Measurements from ENCODE around the gene PGGHG. TPM values are rescaled to one million over a fixed set of nuclear protein-coding genes. Genes with fewer than 3 reads are reported as not detected.
"Not testable (repeated sequence)": the region's sequence is repeated elsewhere in the genome, so short reads cannot be mapped to it uniquely, and the experiment has no call there.

PGGHG gene
- total and polyA plus RNA-seq, 4 donors, result 21.6 to 145 (median 87.9) TPM

- H3K9ac ChIP-seq (ENCODE audit: insufficient read depth in 1 of 2, low read length in 2 of 2), result no peak overlapping the region
- no peak overlapping the region for H3K4me3 ChIP-seq
- H3K9me3 ChIP-seq (ENCODE audit: control insufficient read depth in 4 of 4, insufficient read depth in 3 of 4, low read length in 3 of 4), result peaks cover 0 to 3% (median 0%) of the 10 kb centered on the region in 4 donors
- H3K36me3 ChIP-seq (ENCODE audit: control insufficient read depth in 4 of 4, insufficient read depth in 4 of 4, low read length in 4 of 4), result no peaks in the 10 kb centered on the region
- TF ChIP-seq CTCF (IDR thresholded peaks at IDR 0.05; ENCODE audit: control extremely low read depth, extremely low read depth), result no peak
- DNase-seq, result no peak
- H3K27me3 ChIP-seq (ENCODE audit: control insufficient read depth in 3 of 3, insufficient read depth in 3 of 3, low read length in 2 of 3), result no peaks in the 10 kb centered on the region
- H3K4me1 ChIP-seq (ENCODE audit: control insufficient read depth in 5 of 5, insufficient read depth in 5 of 5, low read length in 5 of 5), result peaks cover 0 to 30% (median 11%) of the 10 kb centered on the region in 5 donors
- no peak overlapping the region for H3K27ac ChIP-seq (ENCODE audit: low read depth in 1 of 2, low read length in 1 of 2)
- 85 to 90% methylated on average over 23 of the region's 23 CpGs for WGBS, 2 donors
- ATAC-seq (ENCODE audit: insufficient read depth, low FRiP score), result no peak
Measured at GRCh38 chr11:332651-333480, 43.9 kb downstream of the PGGHG start.

GRCh38 chr11:333616-334263 lies 44.8 kb downstream of the PGGHG start:
- not testable (repeated sequence) for H3K9me3 ChIP-seq (ENCODE audit: control insufficient read depth in 4 of 4, insufficient read depth in 3 of 4, low read length in 3 of 4); H3K27me3 ChIP-seq (ENCODE audit: control insufficient read depth in 3 of 3, insufficient read depth in 3 of 3, low read length in 2 of 3); H3K4me3 ChIP-seq; H3K36me3 ChIP-seq (ENCODE audit: control insufficient read depth in 4 of 4, insufficient read depth in 4 of 4, low read length in 4 of 4); ATAC-seq (ENCODE audit: insufficient read depth, low FRiP score); DNase-seq
- Histone ChIP-seq H3K27ac (ENCODE audit: low read depth in 1 of 2, low read length in 1 of 2) (peak overlapping the region in 1 of 2 donors; percentile 74), H3K4me1 (ENCODE audit: control insufficient read depth in 5 of 5, insufficient read depth in 5 of 5, low read length in 5 of 5) (peaks cover 0 to 25% (median 11%) of the 10 kb centered on the region in 5 donors), H3K9ac (ENCODE audit: insufficient read depth in 1 of 2, low read length in 2 of 2) (peak overlapping the region in 1 of 2 donors; percentile 1)
- WGBS, 2 donors, result 88% methylated on average over 17 of the region's 17 CpGs

GRCh38 chr11:334264-334994 lies 45.5 kb downstream of the PGGHG start:
- no peak overlapping the region for H3K4me3 ChIP-seq
- WGBS, 2 donors, result 70 to 75% methylated on average over 25 of the region's 25 CpGs
- no peak for ATAC-seq (ENCODE audit: insufficient read depth, low FRiP score)
- peaks cover 0 to 3% (median 0%) of the 10 kb centered on the region in 4 donors for H3K9me3 ChIP-seq (ENCODE audit: control insufficient read depth in 4 of 4, insufficient read depth in 3 of 4, low read length in 3 of 4)
- peak in 2 of 3 donors; percentile 50 to 63 for DNase-seq
- no peak for TF ChIP-seq CTCF (IDR thresholded peaks at IDR 0.05; ENCODE audit: control extremely low read depth, extremely low read depth)
- H3K27ac ChIP-seq (ENCODE audit: low read depth in 1 of 2, low read length in 1 of 2), result peak overlapping the region in 1 of 2 donors; percentile 74
- H3K4me1 ChIP-seq (ENCODE audit: control insufficient read depth in 5 of 5, insufficient read depth in 5 of 5, low read length in 5 of 5), result peaks cover 0 to 25% (median 11%) of the 10 kb centered on the region in 5 donors
- no peaks in the 10 kb centered on the region for H3K36me3 ChIP-seq (ENCODE audit: control insufficient read depth in 4 of 4, insufficient read depth in 4 of 4, low read length in 4 of 4)
- H3K27me3 ChIP-seq (ENCODE audit: control insufficient read depth in 3 of 3, insufficient read depth in 3 of 3, low read length in 2 of 3), result no peaks in the 10 kb centered on the region
- peak overlapping the region in 1 of 2 donors; percentile 1 for H3K9ac ChIP-seq (ENCODE audit: insufficient read depth in 1 of 2, low read length in 2 of 2)

All from lung (tissue), 12 donors.